ENCODE data around the gene AQP12A. TPM values are rescaled to one million over a fixed set of nuclear protein-coding genes. Genes with fewer than 3 reads are reported as not detected.
"Not testable (repeated sequence)": the region's sequence is repeated elsewhere in the genome, so short reads cannot be mapped to it uniquely, and the experiment has no call there.

The AQP12A gene
- total and polyA plus RNA-seq, 2 donors (not counting 1 experiment from before 2014, with no cell fraction given): not detected

DNA sequence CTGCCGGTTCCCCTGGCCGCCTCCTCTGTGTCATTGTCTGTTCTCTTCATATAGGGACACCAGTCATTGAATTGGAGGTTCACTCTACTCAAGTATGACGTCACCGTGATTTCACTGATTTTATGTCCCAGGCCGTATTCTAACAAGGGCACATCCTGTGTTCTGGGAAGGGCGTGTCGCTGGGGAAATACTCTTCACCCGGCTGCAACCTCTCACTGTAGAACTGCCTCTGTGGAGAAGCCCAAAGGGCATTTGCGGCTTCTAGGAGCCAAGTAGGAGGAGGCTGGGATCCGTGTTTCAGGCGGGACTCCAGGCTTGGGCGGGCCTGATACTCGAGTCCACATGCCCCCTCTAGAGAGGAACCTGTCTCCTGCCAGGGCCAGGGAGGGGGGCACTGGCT, 4.8 kb downstream of the AQP12A start:
- H3K36me3 ChIP-seq (replicated peaks in 1 of 2; ENCODE audit: control extremely low read depth in 1 of 2, control insufficient read depth in 1 of 2, extremely low read depth in 1 of 2, insufficient read depth in 2 of 2, low read length in 1 of 2); H3K4me3 Mint-ChIP-seq; H3K27ac ChIP-seq (ENCODE audit: low read length in 2 of 2); H3K9ac ChIP-seq (ENCODE audit: low read length); ATAC-seq (ENCODE audit: low read depth); DNase-seq; H3K4me1 Mint-ChIP-seq; H4K20me1 ChIP-seq (ENCODE audit: control insufficient read depth, insufficient read depth, low read length, poor library complexity, severe bottlenecking); H3K9me3 ChIP-seq (ENCODE audit: control extremely low read depth in 1 of 3, control insufficient read depth in 2 of 3, insufficient read depth in 1 of 3, low read length in 2 of 3); POLR2A ChIA-PET; H3K27ac Mint-ChIP-seq; H3K79me2 ChIP-seq (ENCODE audit: control insufficient read depth, insufficient read depth, low read length); H3K4me3 ChIP-seq (ENCODE audit: control extremely low read depth in 1 of 5, extremely low read depth in 1 of 5, insufficient read depth in 1 of 5, low read depth in 2 of 5, low read length in 4 of 5); H3K27me3 ChIP-seq (replicated peaks in 1 of 4; ENCODE audit: control extremely low read depth in 1 of 4, control insufficient read depth in 3 of 4, insufficient read depth in 4 of 4, low read length in 3 of 4); intact Hi-C loops (cut with micrococcal nuclease); CTCF ChIA-PET; H3K9me3 Mint-ChIP-seq (ENCODE audit: insufficient read depth); H3K27me3 Mint-ChIP-seq; H2AFZ ChIP-seq (ENCODE audit: insufficient read depth, low read depth, low read length, poor library complexity, severe bottlenecking); H3K4me2 ChIP-seq (replicated peaks; ENCODE audit: low read depth, low read length, poor library complexity, severe bottlenecking); H3K4me1 ChIP-seq (ENCODE audit: control insufficient read depth in 2 of 2, insufficient read depth in 2 of 2, low read length in 2 of 2): not testable (repeated sequence)
- no CpG with 5 or more reads among the region's 13 CpGs for WGBS (ENCODE audit: insufficient coverage)

- H3K27ac Mint-ChIP-seq; H4K20me1 ChIP-seq (ENCODE audit: control insufficient read depth, insufficient read depth, low read length, poor library complexity, severe bottlenecking); H3K4me2 ChIP-seq (replicated peaks; ENCODE audit: low read depth, low read length, poor library complexity, severe bottlenecking); H2AFZ ChIP-seq (ENCODE audit: insufficient read depth, low read depth, low read length, poor library complexity, severe bottlenecking); POLR2A ChIA-PET; H3K9me3 Mint-ChIP-seq (ENCODE audit: insufficient read depth); H3K4me3 ChIP-seq (ENCODE audit: control extremely low read depth in 1 of 5, extremely low read depth in 1 of 5, insufficient read depth in 1 of 5, low read depth in 2 of 5, low read length in 4 of 5); CTCF ChIA-PET; intact Hi-C loops (cut with micrococcal nuclease); H3K27me3 ChIP-seq (replicated peaks in 1 of 4; ENCODE audit: control extremely low read depth in 1 of 4, control insufficient read depth in 3 of 4, insufficient read depth in 4 of 4, low read length in 3 of 4); H3K4me3 Mint-ChIP-seq; H3K4me1 ChIP-seq (ENCODE audit: control insufficient read depth in 2 of 2, insufficient read depth in 2 of 2, low read length in 2 of 2); DNase-seq; H3K36me3 ChIP-seq (replicated peaks in 1 of 2; ENCODE audit: control extremely low read depth in 1 of 2, control insufficient read depth in 1 of 2, extremely low read depth in 1 of 2, insufficient read depth in 2 of 2, low read length in 1 of 2); H3K9ac ChIP-seq (ENCODE audit: low read length); ATAC-seq (ENCODE audit: low read depth); H3K4me1 Mint-ChIP-seq; H3K27ac ChIP-seq (ENCODE audit: low read length in 2 of 2); H3K27me3 Mint-ChIP-seq; H3K9me3 ChIP-seq (ENCODE audit: control extremely low read depth in 1 of 3, control insufficient read depth in 2 of 3, insufficient read depth in 1 of 3, low read length in 2 of 3); H3K79me2 ChIP-seq (ENCODE audit: control insufficient read depth, insufficient read depth, low read length): not testable (repeated sequence)
- no CpG with 5 or more reads among the region's 33 CpGs for WGBS (ENCODE audit: insufficient coverage)
Observed at GRCh38 chr2:240698852-240699561, 7.3 kb downstream of the AQP12A start.

- H3K27me3 ChIP-seq (replicated peaks in 1 of 4; ENCODE audit: control extremely low read depth in 1 of 4, control insufficient read depth in 3 of 4, insufficient read depth in 4 of 4, low read length in 3 of 4); H3K9me3 Mint-ChIP-seq (ENCODE audit: insufficient read depth); H3K27ac ChIP-seq (ENCODE audit: low read length in 2 of 2); H3K27ac Mint-ChIP-seq; CTCF ChIA-PET; intact Hi-C loops (cut with micrococcal nuclease); H3K4me1 ChIP-seq (ENCODE audit: control insufficient read depth in 2 of 2, insufficient read depth in 2 of 2, low read length in 2 of 2); H3K4me1 Mint-ChIP-seq; H3K9ac ChIP-seq (ENCODE audit: low read length); H3K27me3 Mint-ChIP-seq; H2AFZ ChIP-seq (ENCODE audit: insufficient read depth, low read depth, low read length, poor library complexity, severe bottlenecking); H3K36me3 ChIP-seq (replicated peaks in 1 of 2; ENCODE audit: control extremely low read depth in 1 of 2, control insufficient read depth in 1 of 2, extremely low read depth in 1 of 2, insufficient read depth in 2 of 2, low read length in 1 of 2); ATAC-seq (ENCODE audit: low read depth); H3K9me3 ChIP-seq (ENCODE audit: control extremely low read depth in 1 of 3, control insufficient read depth in 2 of 3, insufficient read depth in 1 of 3, low read length in 2 of 3); POLR2A ChIA-PET; H3K4me3 ChIP-seq (ENCODE audit: control extremely low read depth in 1 of 5, extremely low read depth in 1 of 5, insufficient read depth in 1 of 5, low read depth in 2 of 5, low read length in 4 of 5); H3K4me3 Mint-ChIP-seq; H3K79me2 ChIP-seq (ENCODE audit: control insufficient read depth, insufficient read depth, low read length); H3K4me2 ChIP-seq (replicated peaks; ENCODE audit: low read depth, low read length, poor library complexity, severe bottlenecking); H4K20me1 ChIP-seq (ENCODE audit: control insufficient read depth, insufficient read depth, low read length, poor library complexity, severe bottlenecking); DNase-seq: not testable (repeated sequence)
- 56% methylated on average over 3 of the region's 8 CpGs for WGBS (ENCODE audit: insufficient coverage)
Observed at GRCh38 chr2:240699835-240700234, 8.2 kb downstream of the AQP12A start.

DNA sequence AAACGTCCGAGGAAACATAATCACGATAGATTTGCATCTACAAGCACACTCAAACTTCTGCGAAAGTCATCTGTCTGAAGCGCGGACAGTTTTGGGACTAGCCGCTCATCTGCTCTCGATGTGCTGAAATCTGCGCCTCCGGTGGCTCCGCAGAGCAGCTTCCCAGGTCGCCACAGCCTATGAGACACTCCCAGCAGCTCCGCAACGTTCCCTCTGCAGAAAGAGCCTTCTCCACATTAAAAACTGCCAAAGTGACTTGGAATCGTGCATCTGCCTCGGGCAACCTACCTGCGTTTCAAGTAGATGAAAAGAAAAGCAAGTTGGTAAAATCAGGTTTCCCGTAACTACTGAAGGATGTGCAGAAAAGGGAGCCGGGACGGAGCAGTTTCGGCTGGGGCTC, 8.9 kb downstream of the AQP12A start:
- CTCF ChIA-PET; H3K4me3 Mint-ChIP-seq; POLR2A ChIA-PET; H2AFZ ChIP-seq (ENCODE audit: insufficient read depth, low read depth, low read length, poor library complexity, severe bottlenecking); H3K79me2 ChIP-seq (ENCODE audit: control insufficient read depth, insufficient read depth, low read length); H3K9me3 Mint-ChIP-seq (ENCODE audit: insufficient read depth); intact Hi-C loops (cut with micrococcal nuclease); H3K4me2 ChIP-seq (replicated peaks; ENCODE audit: low read depth, low read length, poor library complexity, severe bottlenecking); H3K36me3 ChIP-seq (replicated peaks in 1 of 2; ENCODE audit: control extremely low read depth in 1 of 2, control insufficient read depth in 1 of 2, extremely low read depth in 1 of 2, insufficient read depth in 2 of 2, low read length in 1 of 2); H3K27ac ChIP-seq (ENCODE audit: low read length in 2 of 2); H3K4me3 ChIP-seq (ENCODE audit: control extremely low read depth in 1 of 5, extremely low read depth in 1 of 5, insufficient read depth in 1 of 5, low read depth in 2 of 5, low read length in 4 of 5); DNase-seq; H3K4me1 ChIP-seq (ENCODE audit: control insufficient read depth in 2 of 2, insufficient read depth in 2 of 2, low read length in 2 of 2); ATAC-seq (ENCODE audit: low read depth); H3K9me3 ChIP-seq (ENCODE audit: control extremely low read depth in 1 of 3, control insufficient read depth in 2 of 3, insufficient read depth in 1 of 3, low read length in 2 of 3); H3K27me3 ChIP-seq (replicated peaks in 1 of 4; ENCODE audit: control extremely low read depth in 1 of 4, control insufficient read depth in 3 of 4, insufficient read depth in 4 of 4, low read length in 3 of 4); H3K9ac ChIP-seq (ENCODE audit: low read length); H4K20me1 ChIP-seq (ENCODE audit: control insufficient read depth, insufficient read depth, low read length, poor library complexity, severe bottlenecking); H3K4me1 Mint-ChIP-seq; H3K27ac Mint-ChIP-seq: not testable (repeated sequence)
- peaks cover 13% of the 10 kb centered on the region for H3K27me3 Mint-ChIP-seq
- 90% methylated on average over 12 of the region's 21 CpGs for WGBS (ENCODE audit: insufficient coverage)
